Ishikawa (cell line): ENCODE measurements around the gene GBX1.

ENCODE experiments used
- EP300 ChIP-seq: IDR thresholded peaks from 2 replicates; pipeline ENCODE4 v1.6.1; 2012; ENCODE audit warnings: borderline replicate concordance
- FOXM1 ChIP-seq: IDR thresholded peaks from 2 replicates; pipeline ENCODE4 v1.6.1; 2012; ENCODE audit warnings: low read depth, borderline replicate concordance
- NFIC ChIP-seq: IDR thresholded peaks from 2 replicates; pipeline ENCODE4 v1.6.1; 2012
- REST ChIP-seq: IDR thresholded peaks from 2 replicates; pipeline ENCODE4 v1.6.1; 2012; ENCODE audit warnings: low read depth, mild to moderate bottlenecking
- TAF1 ChIP-seq: IDR thresholded peaks from 2 replicates; pipeline ENCODE4 v1.6.1; 2012; ENCODE audit warnings: low read depth, mild to moderate bottlenecking
- TEAD4 ChIP-seq: IDR thresholded peaks from 2 replicates; pipeline ENCODE4 v1.6.1; 2012
- USF1 ChIP-seq: IDR thresholded peaks from 2 replicates; pipeline ENCODE4 v1.6.1; 2012
- YY1 ChIP-seq: IDR thresholded peaks from 2 replicates; pipeline ENCODE4 v1.6.1; 2012; ENCODE audit warnings: low read depth

DNA sequence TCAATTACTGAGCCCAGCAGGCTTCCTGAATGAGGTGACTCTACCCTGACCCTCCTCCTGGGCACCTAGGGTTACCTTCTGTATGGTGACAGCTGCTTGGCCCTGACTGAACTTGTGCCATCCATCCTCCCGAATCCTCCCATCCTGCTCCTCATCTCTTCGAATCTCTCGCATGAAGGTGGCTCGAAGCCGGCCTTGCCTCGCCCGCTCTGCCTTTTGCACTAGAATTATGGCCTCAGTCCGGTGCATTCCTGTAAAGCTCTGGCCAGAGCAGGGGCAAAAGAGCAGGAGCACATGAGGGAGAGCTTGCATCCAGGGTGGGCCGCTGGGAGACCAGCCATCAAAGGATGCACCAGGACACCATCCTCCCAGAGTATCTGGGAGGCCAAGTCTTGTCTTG is 35.3 kb upstream of the GBX1 start:
- TF ChIP-seq TEAD4 (no peak), TAF1 (no peak), EP300 (no peak), FOXM1 (no peak), USF1 (no peak), YY1 (no peak), REST (no peak), NFIC (no peak)
